HEK293 (cell line): Measurements from ENCODE around the gene TAGAP.

Experiments
- CTCF ChIP-seq: fragments of 450-650 bp; formaldehyde crosslinking; IDR thresholded peaks from 2 replicates; pipeline ENCODE4 v1.5.1; 2016; ENCODE audit warnings: missing biosample characterization, missing genetic modification characterization
- KLF9 ChIP-seq: fragments of 450-650 bp; formaldehyde crosslinking; IDR thresholded peaks from 2 replicates; pipeline ENCODE4 v1.5.1; 2016; ENCODE audit warnings: missing biosample characterization, missing genetic modification characterization, low read depth
- OSR2 ChIP-seq: fragments of 450-650 bp; formaldehyde crosslinking; IDR thresholded peaks from 2 replicates; pipeline ENCODE4 v1.5.1; 2016; ENCODE audit warnings: missing biosample characterization, missing genetic modification characterization
- REST ChIP-seq: fragments of 450-650 bp; formaldehyde crosslinking; IDR thresholded peaks from 2 replicates; pipeline ENCODE4 v1.5.1; 2016; ENCODE audit warnings: missing biosample characterization, missing genetic modification characterization

- TF ChIP-seq CTCF (tag by site-specific recombination) (no peak), REST (tag by site-specific recombination) (no peak), OSR2 (tag by site-specific recombination) (no peak), KLF9 (no peak)
Measured at GRCh38 chr6:159066483-159066882, 21.7 kb upstream of the TAGAP start.
